ENCODE results near the gene FBLIM1.

The FBLIM1 gene

GRCh38 chr1:15758343-15758931 lies at the start of gene FBLIM1:
TSS of gene FBLIM1 (plus strand) at chr1:15758795. CDS start at chr1:15764984, 6,189 bp downstream.
- no peak for DNase-seq

GRCh38 chr1:15709226-15709625 lies 49.4 kb upstream of the FBLIM1 start:
- peak; percentile 59 for DNase-seq

GRCh38 chr1:15712168-15712567 lies 46.4 kb upstream of the FBLIM1 start:
- peak; percentile 53 for DNase-seq

GRCh38 chr1:15714406-15715136 lies 44.0 kb upstream of the FBLIM1 start:
- no peak for DNase-seq

GRCh38 chr1:15717418-15718125 lies 41.0 kb upstream of the FBLIM1 start:
- DNase-seq = no peak

GRCh38 chr1:15718199-15718601 lies 40.4 kb upstream of the FBLIM1 start:
- no peak for DNase-seq

- DNase-seq = no peak
Observed at GRCh38 chr1:15719381-15720120, 39.0 kb upstream of the FBLIM1 start.

GRCh38 chr1:15720861-15721260 lies 37.7 kb upstream of the FBLIM1 start:
- DNase-seq = no peak

GRCh38 chr1:15722411-15722810 lies 36.2 kb upstream of the FBLIM1 start:
- no peak for DNase-seq

- no peak for DNase-seq
Observed at GRCh38 chr1:15722836-15723532, 35.6 kb upstream of the FBLIM1 start.

- no peak for DNase-seq
Observed at GRCh38 chr1:15723631-15724246, 34.9 kb upstream of the FBLIM1 start.

- no peak for DNase-seq
Observed at GRCh38 chr1:15724949-15725880, 33.4 kb upstream of the FBLIM1 start.

GRCh38 chr1:15726508-15726907 lies 32.1 kb upstream of the FBLIM1 start:
- no peak for DNase-seq

- no peak for DNase-seq
Observed at GRCh38 chr1:15727021-15727420, 31.6 kb upstream of the FBLIM1 start.

- DNase-seq = no peak
Observed at GRCh38 chr1:15727424-15727823, 31.2 kb upstream of the FBLIM1 start.

- no peak for DNase-seq
Observed at GRCh38 chr1:15727866-15728534, 30.6 kb upstream of the FBLIM1 start.

GRCh38 chr1:15728937-15729657 lies 29.5 kb upstream of the FBLIM1 start:
- no peak for DNase-seq

- no peak for DNase-seq
Observed at GRCh38 chr1:15730423-15730822, 28.2 kb upstream of the FBLIM1 start.

GRCh38 chr1:15730936-15731335 lies 27.7 kb upstream of the FBLIM1 start:
- DNase-seq = no peak

Data from NCI-H1092 treated with DMSO at 0.1 percent for 48 hours (cell line).